Right atrium auricular region (tissue), 2 donors: ENCODE data around the gene PPP3CA. TPM values are rescaled to one million over a fixed set of nuclear protein-coding genes. Genes with fewer than 3 reads are reported as not detected.

Source experiments
- DNase-seq: peaks from one replicate; pipeline ENCODE4 v3.0.0-alpha.2; 2019; ENCODE audit warnings: low spot score
- H3K27ac ChIP-seq, 2 donors: fragments of 200-600 bp; sonication (generic); 1 replicate in 1 of 2; 2 replicates in 1 of 2; pipeline ENCODE4 v1.5.1; 2016 to 2019
- H3K27me3 ChIP-seq, 2 donors: fragments of 200-600 bp; sonication (generic); one replicate each; pipeline versions ENCODE4 v1.5.1 to v1.6.0; 2017 to 2019
- H3K36me3 ChIP-seq: fragments of 200-600 bp; sonication (generic); one replicate; pipeline ENCODE4 v1.5.1; 2016
- H3K4me1 ChIP-seq, 2 donors: fragments of 200-600 bp; sonication (generic); one replicate each; pipeline versions ENCODE4 v1.5.1 to v1.6.0; 2017 to 2019
- H3K4me3 ChIP-seq, 2 donors: fragments of 200-600 bp; sonication (generic); 1 replicate in 1 of 2; 2 replicates in 1 of 2; pipeline ENCODE4 v1.5.1; 2017 to 2019; ENCODE audit warnings: mild to moderate bottlenecking in 1 of 2, moderate library complexity in 1 of 2
- H3K9me3 ChIP-seq, 2 donors: fragments of 200-600 bp; sonication (generic); one replicate each; pipeline ENCODE4 v1.5.1; 2019
- total RNA-seq, 2 donors: library from RNA; depleted of rRNA; stranded (reverse); fragments of >200 nt; gene quantifications; one replicate each; pipeline ENCODE4 v1.1.0, GENCODE V29; 2016
- TF ChIP-seq, protein P1 (sequence below), 2 donors: fragments of 200-600 bp; sonication (generic); IDR thresholded peaks; one replicate each; pipeline ENCODE4 v1.5.1; 2019; ENCODE audit warnings: antibody characterized with exemption in 2 of 2

The PPP3CA gene
- total RNA-seq, 2 donors from 2014 or later = 11.2 to 15.7 TPM

DNA sequence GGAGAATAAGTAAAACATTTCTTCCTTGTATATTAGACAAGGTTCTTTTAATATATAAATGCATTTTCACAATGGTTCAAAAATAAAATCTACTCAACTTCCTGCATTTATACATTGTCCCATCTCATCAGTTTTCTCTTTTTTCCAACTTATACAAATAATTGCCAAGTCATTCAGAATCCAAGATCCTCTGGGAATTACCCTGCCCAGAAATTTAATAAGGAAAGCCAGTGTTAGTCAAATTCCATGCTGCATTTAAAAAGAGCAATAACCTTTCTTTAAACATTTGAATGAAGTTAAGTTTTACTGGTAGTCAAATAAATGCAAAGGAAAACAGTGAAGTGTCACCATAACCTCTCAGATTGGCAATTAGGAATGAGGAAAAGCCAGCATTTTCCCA lies 357.9 kb downstream of the PPP3CA start:
- Histone ChIP-seq H3K9me3 (no peaks in the 10 kb centered on the region), H3K4me3 (no peak overlapping the region), H3K27ac (no peak overlapping the region), H3K27me3 (no peaks in the 10 kb centered on the region), H3K4me1 (no peaks in the 10 kb centered on the region), H3K36me3 (no peaks in the 10 kb centered on the region)
- TF ChIP-seq, protein P1, sequence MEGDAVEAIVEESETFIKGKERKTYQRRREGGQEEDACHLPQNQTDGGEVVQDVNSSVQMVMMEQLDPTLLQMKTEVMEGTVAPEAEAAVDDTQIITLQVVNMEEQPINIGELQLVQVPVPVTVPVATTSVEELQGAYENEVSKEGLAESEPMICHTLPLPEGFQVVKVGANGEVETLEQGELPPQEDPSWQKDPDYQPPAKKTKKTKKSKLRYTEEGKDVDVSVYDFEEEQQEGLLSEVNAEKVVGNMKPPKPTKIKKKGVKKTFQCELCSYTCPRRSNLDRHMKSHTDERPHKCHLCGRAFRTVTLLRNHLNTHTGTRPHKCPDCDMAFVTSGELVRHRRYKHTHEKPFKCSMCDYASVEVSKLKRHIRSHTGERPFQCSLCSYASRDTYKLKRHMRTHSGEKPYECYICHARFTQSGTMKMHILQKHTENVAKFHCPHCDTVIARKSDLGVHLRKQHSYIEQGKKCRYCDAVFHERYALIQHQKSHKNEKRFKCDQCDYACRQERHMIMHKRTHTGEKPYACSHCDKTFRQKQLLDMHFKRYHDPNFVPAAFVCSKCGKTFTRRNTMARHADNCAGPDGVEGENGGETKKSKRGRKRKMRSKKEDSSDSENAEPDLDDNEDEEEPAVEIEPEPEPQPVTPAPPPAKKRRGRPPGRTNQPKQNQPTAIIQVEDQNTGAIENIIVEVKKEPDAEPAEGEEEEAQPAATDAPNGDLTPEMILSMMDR (IDR thresholded peaks at IDR 0.05) = no peak
- no peak for DNase-seq

DNA sequence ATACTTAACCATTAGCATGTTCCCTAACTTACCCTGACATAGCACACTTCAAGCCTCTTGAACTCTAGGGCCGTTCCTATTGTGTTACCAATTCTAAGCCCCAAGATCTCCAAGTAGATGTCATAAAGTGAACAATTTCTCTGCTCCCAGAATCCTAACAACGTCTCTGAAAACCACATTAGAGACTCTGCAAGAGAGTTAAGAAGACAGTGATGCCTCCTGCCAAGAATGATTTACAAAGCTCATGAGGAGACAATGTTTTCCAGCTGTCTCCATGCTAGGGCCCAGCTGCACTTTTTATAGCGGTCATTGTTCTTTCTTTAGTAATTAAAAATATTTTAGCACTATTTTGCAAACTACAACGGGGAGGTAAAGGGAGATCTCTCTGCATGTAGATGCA lies 358.4 kb downstream of the PPP3CA start:
- TF ChIP-seq, protein P1 (IDR thresholded peaks at IDR 0.05) = no peak
- Histone ChIP-seq H3K36me3 (no peaks in the 10 kb centered on the region), H3K9me3 (no peaks in the 10 kb centered on the region), H3K4me3 (no peak overlapping the region), H3K27ac (no peak overlapping the region), H3K4me1 (no peaks in the 10 kb centered on the region), H3K27me3 (no peaks in the 10 kb centered on the region)
- DNase-seq = no peak

DNA sequence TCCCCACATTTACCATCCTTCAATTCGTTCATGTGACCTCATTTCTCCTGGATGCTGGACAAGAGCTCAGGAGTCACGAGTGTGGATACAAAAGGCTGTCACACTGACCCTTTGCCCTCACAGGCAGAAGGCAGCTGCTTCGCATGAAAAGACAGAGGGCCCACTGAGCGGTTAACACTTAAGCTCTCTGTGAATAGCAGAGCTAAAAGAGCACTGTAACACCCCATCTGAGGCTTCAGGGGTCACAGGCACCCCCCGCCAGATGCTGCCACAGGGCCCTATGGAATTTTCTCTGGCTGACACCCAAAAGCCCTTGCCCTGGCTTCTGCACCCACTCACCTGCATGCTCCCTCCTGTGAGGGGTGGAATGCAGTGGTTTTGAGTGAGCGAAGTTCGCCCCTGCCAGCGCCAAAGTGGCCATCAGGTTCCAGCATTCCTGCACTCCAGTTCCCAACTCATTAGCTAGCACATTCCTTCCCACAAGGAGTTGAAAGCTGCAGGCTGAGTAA lies 360.9 kb downstream of the PPP3CA start:
- no peaks in the 10 kb centered on the region for H3K9me3 ChIP-seq
- H3K4me3 ChIP-seq = no peak overlapping the region
- no peak for DNase-seq
- no peaks in the 10 kb centered on the region for H3K4me1 ChIP-seq
- H3K36me3 ChIP-seq = no peaks in the 10 kb centered on the region
- no peaks in the 10 kb centered on the region for H3K27me3 ChIP-seq
- TF ChIP-seq, protein P1 (IDR thresholded peaks at IDR 0.05) = no peak
- H3K27ac ChIP-seq = no peak overlapping the region

DNA sequence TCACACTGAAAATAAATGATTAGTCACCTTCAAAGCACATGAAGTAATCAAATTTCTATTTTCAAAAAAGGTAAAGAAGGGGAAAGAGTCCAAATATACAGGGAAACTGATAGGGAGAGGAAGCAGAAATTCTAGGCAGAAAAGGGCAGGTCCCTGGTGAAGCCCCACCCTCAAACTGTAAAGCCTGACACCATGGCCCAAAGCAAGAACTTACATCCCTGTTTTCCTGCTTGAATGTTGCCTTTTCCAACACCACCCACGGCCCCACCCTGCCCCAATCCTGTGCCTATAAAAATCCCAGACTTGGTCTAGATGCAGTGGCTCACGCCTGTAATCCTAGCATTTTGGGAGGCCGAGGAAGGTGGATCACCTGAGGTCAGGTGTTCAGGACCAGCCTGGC lies 361.8 kb downstream of the PPP3CA start:
- TF ChIP-seq, protein P1 (IDR thresholded peaks at IDR 0.05) = no peak
- H3K9me3 ChIP-seq = no peaks in the 10 kb centered on the region
- no peak overlapping the region for H3K27ac ChIP-seq
- H3K36me3 ChIP-seq = no peaks in the 10 kb centered on the region
- no peaks in the 10 kb centered on the region for H3K27me3 ChIP-seq
- no peak overlapping the region for H3K4me3 ChIP-seq
- no peak for DNase-seq
- H3K4me1 ChIP-seq = no peaks in the 10 kb centered on the region

DNA sequence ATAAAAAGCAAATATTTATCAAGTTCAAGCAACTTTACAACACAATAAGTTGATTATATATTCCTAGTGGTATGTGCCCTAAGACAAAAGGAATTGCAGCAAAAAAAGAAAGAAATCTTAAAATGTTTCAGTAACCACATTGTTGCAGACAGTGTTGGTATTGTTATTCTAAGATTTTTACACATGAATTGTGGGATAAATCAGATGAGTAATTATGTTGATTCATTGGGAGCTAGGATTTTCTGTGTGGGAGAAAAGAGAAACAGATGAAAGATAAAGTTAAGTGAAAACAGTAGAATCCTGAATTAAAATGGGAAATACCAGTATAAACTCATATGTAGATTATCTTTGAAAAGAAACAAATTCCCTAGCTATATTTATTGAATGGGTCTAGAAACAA lies 362.4 kb downstream of the PPP3CA start:
- Histone ChIP-seq H3K9me3 (no peaks in the 10 kb centered on the region), H3K27me3 (no peaks in the 10 kb centered on the region), H3K27ac (no peak overlapping the region), H3K36me3 (no peaks in the 10 kb centered on the region), H3K4me1 (no peaks in the 10 kb centered on the region), H3K4me3 (no peak overlapping the region)
- TF ChIP-seq, protein P1 (IDR thresholded peaks at IDR 0.05) = no peak
- DNase-seq = no peak

DNA sequence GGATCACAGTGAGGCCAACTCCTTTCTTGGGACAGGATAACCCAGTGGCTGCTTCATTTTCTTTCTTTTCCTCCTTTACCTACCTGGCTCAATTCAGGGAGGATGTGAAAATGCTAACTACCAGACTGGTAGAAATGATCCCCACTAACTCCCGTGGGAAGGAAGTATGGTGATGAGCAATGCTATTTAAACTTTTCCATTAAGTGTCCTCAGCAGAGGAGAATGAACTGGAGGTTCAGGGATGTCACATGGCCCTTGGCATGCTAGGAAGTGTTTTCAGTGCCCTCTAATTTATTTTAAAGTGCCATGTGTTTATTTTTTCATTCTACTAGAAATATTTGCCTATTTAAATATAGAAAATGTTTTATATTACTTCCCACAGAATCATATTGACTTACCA lies 363.9 kb downstream of the PPP3CA start:
- no peaks in the 10 kb centered on the region for H3K4me1 ChIP-seq
- no peak overlapping the region for H3K4me3 ChIP-seq
- no peak overlapping the region for H3K27ac ChIP-seq
- TF ChIP-seq, protein P1 (IDR thresholded peaks at IDR 0.05) = no peak
- H3K9me3 ChIP-seq = no peaks in the 10 kb centered on the region
- H3K27me3 ChIP-seq = no peaks in the 10 kb centered on the region
- no peaks in the 10 kb centered on the region for H3K36me3 ChIP-seq
- DNase-seq = no peak
